ENCODE data around the gene LDLR. TPM values are rescaled to one million over a fixed set of nuclear protein-coding genes. Genes with fewer than 3 reads are reported as not detected.
"Not testable (repeated sequence)": the region's sequence is repeated elsewhere in the genome, so short reads cannot be mapped to it uniquely, and the experiment has no call there.

LDLR gene
- total RNA-seq, 1 donor from 2014 or later: 242 TPM

- peaks cover 17% of the 10 kb centered on the region for H3K4me1 ChIP-seq
- H3K27me3 ChIP-seq: no peaks in the 10 kb centered on the region
- H3K9me3 ChIP-seq: no peaks in the 10 kb centered on the region
- no peak for DNase-seq
- no peak overlapping the region for H3K27ac ChIP-seq
- no peak for TF ChIP-seq CTCF (IDR thresholded peaks at IDR 0.05)
- ATAC-seq: no peak
- intact Hi-C loops (cut with DNase I): no loop called here
- peaks cover 57% of the 10 kb centered on the region for H3K36me3 ChIP-seq
- H3K4me3 ChIP-seq: no peak overlapping the region
Observed at GRCh38 chr19:11101057-11101456, 11.8 kb downstream of the LDLR start.

GRCh38 chr19:11102944-11103343 lies 13.7 kb downstream of the LDLR start:
- H3K4me1 ChIP-seq: peaks cover under 1% of the 10 kb centered on the region
- no peaks in the 10 kb centered on the region for H3K9me3 ChIP-seq
- intact Hi-C loops (cut with DNase I): no loop called here
- H3K36me3 ChIP-seq: peaks cover 76% of the 10 kb centered on the region
- peak; percentile 39 for ATAC-seq
- DNase-seq: no peak
- no peak overlapping the region for H3K27ac ChIP-seq
- H3K27me3 ChIP-seq: no peaks in the 10 kb centered on the region
- H3K4me3 ChIP-seq: no peak overlapping the region
- TF ChIP-seq CTCF (IDR thresholded peaks at IDR 0.05): no peak

GRCh38 chr19:11103667-11104066 lies 14.4 kb downstream of the LDLR start:
- peaks cover 83% of the 10 kb centered on the region for H3K36me3 ChIP-seq
- H3K27ac ChIP-seq; ATAC-seq; H3K9me3 ChIP-seq; H3K4me3 ChIP-seq; intact Hi-C loops (cut with DNase I); H3K4me1 ChIP-seq; DNase-seq; H3K27me3 ChIP-seq: not testable (repeated sequence)

GRCh38 chr19:11105014-11105636 lies 15.9 kb downstream of the LDLR start:
- Histone ChIP-seq H3K27ac (no peak overlapping the region), H3K4me3 (no peak overlapping the region), H3K4me1 (no peaks in the 10 kb centered on the region), H3K36me3 (peaks cover 94% of the 10 kb centered on the region), H3K9me3 (no peaks in the 10 kb centered on the region), H3K27me3 (no peaks in the 10 kb centered on the region)
- ATAC-seq (peak; percentile 20), DNase-seq (no peak)
- no peak for TF ChIP-seq CTCF (IDR thresholded peaks at IDR 0.05)
- intact Hi-C loops (cut with DNase I): no loop called here

- intact Hi-C loops (cut with DNase I): no loop called here
- no peak overlapping the region for H3K4me3 ChIP-seq
- H3K36me3 ChIP-seq: peaks cover 95% of the 10 kb centered on the region
- H3K9me3 ChIP-seq: no peaks in the 10 kb centered on the region
- peak overlapping the region; percentile 30 for H3K27ac ChIP-seq
- DNase-seq (no peak), ATAC-seq (no peak)
- no peak for TF ChIP-seq CTCF (IDR thresholded peaks at IDR 0.05)
- H3K27me3 ChIP-seq: no peaks in the 10 kb centered on the region
- no peaks in the 10 kb centered on the region for H3K4me1 ChIP-seq
Observed at GRCh38 chr19:11106477-11106876, 17.2 kb downstream of the LDLR start.

GRCh38 chr19:11108746-11109145 lies 19.5 kb downstream of the LDLR start:
- no peak for DNase-seq
- H3K27me3 ChIP-seq: no peaks in the 10 kb centered on the region
- no peaks in the 10 kb centered on the region for H3K9me3 ChIP-seq
- no peak for TF ChIP-seq CTCF (IDR thresholded peaks at IDR 0.05)
- intact Hi-C loops (cut with DNase I): no loop called here
- H3K36me3 ChIP-seq: peaks cover 96% of the 10 kb centered on the region
- H3K27ac ChIP-seq: no peak overlapping the region
- no peak for ATAC-seq
- H3K4me1 ChIP-seq: no peaks in the 10 kb centered on the region
- H3K4me3 ChIP-seq: no peak overlapping the region
